Stimulated activated CD8-positive, alpha-beta memory T cell treated with anti-CD3 and anti-CD28 coated beads, Interleukin-7, amount 100 ng/mL, for 1 hour (primary cell): ENCODE data around the gene TCF25.

ENCODE experiments used
- DNase-seq, 2 donors: peaks; one replicate each; pipeline ENCODE4 v3.0.0-alpha.2; 2020; ENCODE audit warnings: low read depth in 2 of 2

TCF25 gene

GRCh38 chr16:89844739-89845339, 28.6 kb upstream of the TCF25 start:
- DNase-seq = no peak

GRCh38 chr16:89845417-89845816, 28.0 kb upstream of the TCF25 start:
- no peak for DNase-seq

- DNase-seq = no peak
Measured at GRCh38 chr16:89847051-89847939, 26.1 kb upstream of the TCF25 start.

GRCh38 chr16:89847940-89848297, 25.5 kb upstream of the TCF25 start:
- no peak for DNase-seq

- DNase-seq = no peak
Measured at GRCh38 chr16:89848974-89849373, 24.4 kb upstream of the TCF25 start.

GRCh38 chr16:89853306-89853993, 19.9 kb upstream of the TCF25 start:
- DNase-seq = no peak

GRCh38 chr16:89855301-89855945, 18.0 kb upstream of the TCF25 start:
- no peak for DNase-seq

- DNase-seq = no peak
Measured at GRCh38 chr16:89855986-89856385, 17.4 kb upstream of the TCF25 start.

GRCh38 chr16:89858973-89859614, 14.3 kb upstream of the TCF25 start:
- DNase-seq = no peak

GRCh38 chr16:89859615-89860007, 13.8 kb upstream of the TCF25 start:
- DNase-seq = no peak

GRCh38 chr16:89860747-89861304, 12.6 kb upstream of the TCF25 start:
- DNase-seq = peak; percentile 51

- no peak for DNase-seq
Measured at GRCh38 chr16:89861648-89862047, 11.7 kb upstream of the TCF25 start.

- DNase-seq = no peak
Measured at GRCh38 chr16:89862732-89863131, 10.7 kb upstream of the TCF25 start.

GRCh38 chr16:89863741-89864526, 9.5 kb upstream of the TCF25 start:
- DNase-seq = peak; percentile 24 to 30

GRCh38 chr16:89864527-89864820, 8.9 kb upstream of the TCF25 start:
- DNase-seq = no peak

- DNase-seq = no peak
Measured at GRCh38 chr16:89867918-89868317, 5.5 kb upstream of the TCF25 start.

- no peak for DNase-seq
Measured at GRCh38 chr16:89869911-89870310, 3.5 kb upstream of the TCF25 start.

- no peak for DNase-seq
Measured at GRCh38 chr16:89870440-89870839, 3.0 kb upstream of the TCF25 start.

GRCh38 chr16:89871895-89872294, 1.5 kb upstream of the TCF25 start:
- DNase-seq = no peak

GRCh38 chr16:89873972-89874689, 739 bp downstream of the TCF25 start:
- DNase-seq = peak; percentile 87 to 88
